Activated CD8-positive, alpha-beta T cell treated with anti-CD3 and anti-CD28 coated beads, Interleukin-2, amount 10 ng/mL, durations not matched to agents 7 days and 5 days (primary cell): Measurements from ENCODE around the gene SDHB. TPM values are rescaled to one million over a fixed set of nuclear protein-coding genes. Genes with fewer than 3 reads are reported as not detected.
A peak's percentile ranks its signal among the peaks of the same experiment; 100 is the strongest.
"Not testable (repeated sequence)": the region's sequence is repeated elsewhere in the genome, so short reads cannot be mapped to it uniquely, and the experiment has no call there.

ENCODE experiments used
- ATAC-seq: fragments of 150-1000 bp; cut with Tn5 transposase; one replicate; pipeline ENCODE4 v1.10.0; 2021; ENCODE audit warnings: moderate library complexity
- CTCF ChIA-PET: fragments of 350-600 bp; sonication (Branson Sonifier 250); formaldehyde crosslinking; loops from one replicate; lab custom pipeline; 2021; ENCODE audit warnings: antibody characterized with exemption; lab: Charles Lee
- POLR2A ChIA-PET: fragments of 350-600 bp; sonication (Branson Sonifier 250); formaldehyde crosslinking; loops from one replicate; lab custom pipeline; 2021; ENCODE audit warnings: antibody characterized with exemption; lab: Charles Lee
- DNase-seq: peaks from one replicate; pipeline ENCODE4 v3.0.0-alpha.2; 2020
- H3K27ac Mint-ChIP-seq: one replicate; pipeline ENCODE4 v1.8.0; 2021; ENCODE audit warnings: mild to moderate bottlenecking, mixed read lengths
- H3K27me3 Mint-ChIP-seq: one replicate; pipeline ENCODE4 v1.8.0; 2021; ENCODE audit warnings: low read depth, mixed read lengths
- H3K36me3 Mint-ChIP-seq: one replicate; pipeline ENCODE4 v1.8.0; 2021; ENCODE audit warnings: low read depth, mixed read lengths
- H3K4me1 Mint-ChIP-seq: one replicate; pipeline ENCODE4 v1.8.0; 2021; ENCODE audit warnings: low read depth, mixed read lengths
- H3K4me3 Mint-ChIP-seq: one replicate; pipeline ENCODE4 v1.8.0; 2021; ENCODE audit warnings: mild to moderate bottlenecking, mixed read lengths
- H3K9me3 Mint-ChIP-seq: one replicate; pipeline ENCODE4 v1.8.0; 2022; ENCODE audit warnings: mixed read lengths; ENCODE audit not compliant: insufficient read depth
- total RNA-seq, 2 experiments: library from RNA; stranded (reverse); gene quantifications; one replicate each; pipeline ENCODE4 v1.2.3, GENCODE V29; 2021

Gene SDHB
- total RNA-seq, 2 experiments from 2014 or later = 90.4 to 101 TPM

GRCh38 chr1:17070163-17070525, 16.3 kb upstream of the SDHB start:
- Mint-ChIP-seq H3K4me3 (no peak overlapping the region), H3K9me3 (no peaks in the 10 kb centered on the region), H3K27me3 (no peaks in the 10 kb centered on the region), H3K36me3 (no peaks in the 10 kb centered on the region), H3K4me1 (no peaks in the 10 kb centered on the region), H3K27ac (no peak overlapping the region)
- ChIA-PET CTCF (no interaction called here), POLR2A (no interaction called here)
- no peak for ATAC-seq
- DNase-seq = no peak

DNA sequence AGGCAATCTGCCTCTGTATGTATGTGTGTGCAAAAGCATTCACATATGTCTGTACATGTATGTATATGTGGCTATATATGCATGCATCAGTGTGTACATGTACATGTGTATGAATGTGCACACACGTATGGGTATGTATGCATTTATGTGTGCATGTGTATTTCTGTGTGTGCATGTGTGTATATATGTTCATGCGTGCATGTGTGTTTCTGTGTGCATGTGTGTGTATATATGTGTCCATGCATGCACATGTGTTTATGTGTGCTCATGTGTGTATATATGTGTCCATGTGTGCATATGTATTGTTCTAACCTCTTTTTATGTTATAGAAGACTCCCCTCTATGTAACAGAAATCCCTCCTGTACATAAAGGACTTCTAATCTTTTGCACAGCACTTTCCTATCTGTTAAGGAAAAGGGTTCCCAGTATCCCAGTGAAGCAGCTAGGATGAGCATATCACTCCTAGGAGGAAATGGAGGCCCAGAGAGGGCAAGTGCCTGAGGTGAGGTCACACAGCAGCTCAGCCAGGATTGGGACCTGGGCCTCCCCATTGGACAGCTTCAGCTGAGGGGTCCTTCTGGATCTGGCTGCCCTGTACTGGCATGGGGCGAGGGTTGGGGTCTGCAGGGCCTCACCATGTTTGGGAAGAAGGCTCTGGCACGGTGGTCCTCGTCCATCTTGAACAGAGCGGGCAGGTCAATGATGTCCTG, 15.8 kb upstream of the SDHB start:
- ATAC-seq (no peak), DNase-seq (no peak)
- H3K27ac Mint-ChIP-seq = no peak overlapping the region
- ChIA-PET CTCF (no interaction called here), POLR2A (no interaction called here)
- H3K27me3 Mint-ChIP-seq = no peaks in the 10 kb centered on the region
- no peak overlapping the region for H3K4me3 Mint-ChIP-seq
- no peaks in the 10 kb centered on the region for H3K4me1 Mint-ChIP-seq
- H3K36me3 Mint-ChIP-seq = no peaks in the 10 kb centered on the region
- no peaks in the 10 kb centered on the region for H3K9me3 Mint-ChIP-seq

GRCh38 chr1:17068789-17069188, 15.0 kb upstream of the SDHB start:
- Mint-ChIP-seq H3K4me1 (no peaks in the 10 kb centered on the region), H3K36me3 (no peaks in the 10 kb centered on the region), H3K27ac (no peak overlapping the region), H3K27me3 (no peaks in the 10 kb centered on the region), H3K9me3 (no peaks in the 10 kb centered on the region), H3K4me3 (no peak overlapping the region)
- DNase-seq = no peak
- ChIA-PET CTCF (no interaction called here), POLR2A (no interaction called here)
- ATAC-seq = no peak

DNA sequence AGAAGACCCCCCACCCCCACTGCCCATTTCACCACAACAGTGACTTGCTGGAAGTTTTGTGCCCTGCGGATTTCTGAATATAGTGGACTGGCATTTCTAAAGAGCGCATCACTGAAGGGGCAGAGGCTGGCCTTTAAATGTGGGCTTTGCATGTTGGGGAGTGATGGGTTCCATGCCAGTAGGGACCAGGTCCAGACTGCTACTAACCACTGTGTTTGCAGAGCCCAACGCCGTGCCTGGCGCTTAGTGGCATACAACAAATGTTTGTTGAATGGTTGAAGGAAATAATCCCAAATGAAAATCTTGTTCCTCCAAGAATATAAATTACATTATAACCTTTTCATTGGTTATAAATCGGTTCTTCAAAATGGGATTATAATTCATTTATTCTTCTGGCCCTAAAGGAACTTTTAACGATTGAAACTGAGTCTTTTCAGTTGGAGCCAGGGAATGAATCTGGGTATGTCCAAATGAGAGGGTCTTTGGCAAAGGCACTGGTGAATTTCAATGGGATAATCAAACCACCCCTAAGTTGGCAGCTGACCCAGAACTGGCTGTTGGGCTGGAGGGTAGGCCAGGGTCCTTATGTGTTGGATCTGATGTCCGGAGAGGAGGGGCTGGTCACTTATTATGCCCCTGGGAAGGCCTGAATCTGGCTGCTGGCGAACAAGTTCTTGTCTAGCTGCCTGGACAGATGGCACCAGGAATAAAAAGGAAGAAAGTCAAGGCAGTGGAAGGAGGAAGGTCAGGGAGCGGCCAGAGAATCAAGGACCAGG, 13.8 kb upstream of the SDHB start:
- ChIA-PET CTCF (interaction anchor here (0.6 kb wide), 1 partner anchor 53 kb away, joined by 3 read pairs; no protein-coding TSS in a partner anchor), POLR2A (no interaction called here)
- ATAC-seq = no peak
- Mint-ChIP-seq H3K9me3 (no peaks in the 10 kb centered on the region), H3K4me3 (no peak overlapping the region), H3K36me3 (no peaks in the 10 kb centered on the region), H3K27ac (no peak overlapping the region), H3K27me3 (no peaks in the 10 kb centered on the region), H3K4me1 (peaks cover 5% of the 10 kb centered on the region)
- DNase-seq = no peak

DNA sequence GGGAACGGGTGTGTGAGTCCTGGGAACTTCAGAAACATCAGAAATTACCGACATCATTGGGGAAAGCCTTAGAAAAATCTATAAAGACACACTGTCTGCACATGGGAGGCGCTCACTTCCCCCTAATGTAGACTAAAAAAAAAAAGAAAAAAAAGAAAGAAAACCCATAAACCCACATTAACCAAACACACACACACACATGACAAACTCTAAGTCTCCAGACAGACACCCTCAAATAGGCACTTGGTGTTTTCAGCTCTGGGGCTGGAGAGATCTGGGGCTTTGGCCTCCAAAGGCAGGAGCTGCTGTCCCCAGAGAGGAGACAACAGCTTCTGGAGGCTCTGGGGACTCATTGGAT, 13.2 kb upstream of the SDHB start:
- Mint-ChIP-seq H3K4me1 (peaks cover 10% of the 10 kb centered on the region), H3K4me3 (no peak overlapping the region), H3K27ac (no peak overlapping the region), H3K36me3 (no peaks in the 10 kb centered on the region), H3K27me3 (no peaks in the 10 kb centered on the region), H3K9me3 (no peaks in the 10 kb centered on the region)
- ChIA-PET POLR2A (no interaction called here), CTCF (interaction anchor here (0.6 to 2.0 kb wide), 2 partner anchors 8 to 54 kb away, joined by 3 to 8 read pairs; no protein-coding TSS in a partner anchor)
- ATAC-seq (no peak), DNase-seq (no peak)

DNA sequence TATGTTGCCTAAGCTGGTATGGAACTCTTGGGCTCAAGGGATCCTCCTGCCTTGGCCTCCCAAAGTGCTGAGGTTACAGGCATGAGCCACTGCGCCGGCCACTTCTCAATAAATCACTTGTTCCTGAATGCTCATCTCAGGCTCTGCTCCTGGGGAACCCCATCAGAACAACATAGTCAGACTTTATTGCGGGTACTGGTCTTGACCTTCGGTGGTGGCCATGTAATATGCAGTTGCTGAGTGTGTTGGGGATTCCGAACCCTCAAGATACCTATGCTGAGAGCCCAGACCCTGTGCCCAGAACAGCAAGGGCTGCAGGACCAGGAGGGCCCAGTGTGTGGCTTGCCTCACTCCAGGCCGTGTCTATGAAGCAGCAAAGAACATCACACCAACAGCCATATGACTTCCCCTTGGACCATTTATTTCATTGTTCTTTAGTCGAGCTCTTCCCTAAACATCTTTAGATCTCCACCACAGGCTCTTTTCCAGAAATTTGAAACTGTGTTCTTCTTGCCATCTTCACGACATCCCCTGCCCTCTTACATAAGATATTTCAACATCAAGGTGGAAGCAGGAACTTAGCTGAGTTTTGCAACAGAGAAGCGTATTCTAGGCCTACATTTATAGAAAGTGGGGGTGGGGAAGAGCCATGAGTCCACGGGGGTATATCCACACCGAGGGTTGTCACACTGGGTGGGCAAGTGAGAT, 12.7 kb upstream of the SDHB start:
- ATAC-seq = no peak
- POLR2A ChIA-PET = no interaction called here
- H3K36me3 Mint-ChIP-seq = no peaks in the 10 kb centered on the region
- no peak for DNase-seq
- H3K9me3 Mint-ChIP-seq = no peaks in the 10 kb centered on the region
- no peak overlapping the region for H3K4me3 Mint-ChIP-seq
- no peak overlapping the region for H3K27ac Mint-ChIP-seq
- H3K27me3 Mint-ChIP-seq = peaks cover 5% of the 10 kb centered on the region
- peaks cover 10% of the 10 kb centered on the region for H3K4me1 Mint-ChIP-seq
- CTCF ChIA-PET = interaction anchor here (1.0 to 2.0 kb wide), 2 partner anchors 9 to 171 kb away, joined by 3 to 8 read pairs; no protein-coding TSS in a partner anchor

- no peak overlapping the region for H3K4me3 Mint-ChIP-seq
- peaks cover 10% of the 10 kb centered on the region for H3K4me1 Mint-ChIP-seq
- ChIA-PET POLR2A (no interaction called here), CTCF (interaction anchor here (1.0 to 2.0 kb wide), 2 partner anchors 10 to 172 kb away, joined by 3 to 8 read pairs; no protein-coding TSS in a partner anchor)
- H3K27ac Mint-ChIP-seq = no peak overlapping the region
- DNase-seq (no peak), ATAC-seq (no peak)
- no peaks in the 10 kb centered on the region for H3K9me3 Mint-ChIP-seq
- H3K27me3 Mint-ChIP-seq = peaks cover 5% of the 10 kb centered on the region
- no peaks in the 10 kb centered on the region for H3K36me3 Mint-ChIP-seq
Measured at GRCh38 chr1:17065666-17066065, 11.8 kb upstream of the SDHB start.

DNA sequence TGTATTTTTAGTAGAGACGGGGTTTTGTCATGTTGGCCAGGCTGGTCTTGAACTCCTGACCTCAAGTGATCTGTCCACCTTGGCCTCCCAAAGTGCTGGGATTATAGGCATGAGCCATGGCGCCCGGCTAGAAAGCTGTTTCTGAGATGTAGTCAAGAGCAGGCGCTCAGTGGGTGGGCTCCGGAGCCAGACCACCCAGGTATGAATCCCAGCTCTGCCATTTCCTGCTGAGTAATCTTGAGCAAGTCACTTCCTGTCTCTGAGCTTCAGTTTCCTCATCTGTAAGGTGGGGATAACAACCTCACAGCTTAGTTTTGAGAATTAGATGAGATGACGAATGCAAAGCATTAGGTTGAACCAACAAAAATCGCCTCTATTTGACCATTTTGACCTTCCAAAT, 8.9 kb upstream of the SDHB start:
- DNase-seq, H3K4me1 Mint-ChIP-seq, H3K36me3 Mint-ChIP-seq, H3K9me3 Mint-ChIP-seq, POLR2A ChIA-PET, H3K4me3 Mint-ChIP-seq, ATAC-seq: not testable (repeated sequence)
- peak overlapping the region; percentile 6 for H3K27ac Mint-ChIP-seq
- CTCF ChIA-PET = interaction anchor here (0.7 to 4.7 kb wide), 4 partner anchors 12 to 62 kb away, joined by 4 to 27 read pairs (median 5); no protein-coding TSS in a partner anchor
- peaks cover 12% of the 10 kb centered on the region for H3K27me3 Mint-ChIP-seq

- Mint-ChIP-seq H3K36me3 (no peaks in the 10 kb centered on the region), H3K4me1 (peaks cover 10% of the 10 kb centered on the region), H3K27me3 (peaks cover 12% of the 10 kb centered on the region), H3K4me3 (no peak overlapping the region), H3K9me3 (no peaks in the 10 kb centered on the region), H3K27ac (no peak overlapping the region)
- ChIA-PET CTCF (interaction anchor here (1.1 to 4.7 kb wide), 3 partner anchors 13 to 63 kb away, joined by 3 to 27 read pairs (median 6); no protein-coding TSS in a partner anchor), POLR2A (no interaction called here)
- DNase-seq (no peak), ATAC-seq (no peak)
Measured at GRCh38 chr1:17061892-17062291, 8.1 kb upstream of the SDHB start.

DNA sequence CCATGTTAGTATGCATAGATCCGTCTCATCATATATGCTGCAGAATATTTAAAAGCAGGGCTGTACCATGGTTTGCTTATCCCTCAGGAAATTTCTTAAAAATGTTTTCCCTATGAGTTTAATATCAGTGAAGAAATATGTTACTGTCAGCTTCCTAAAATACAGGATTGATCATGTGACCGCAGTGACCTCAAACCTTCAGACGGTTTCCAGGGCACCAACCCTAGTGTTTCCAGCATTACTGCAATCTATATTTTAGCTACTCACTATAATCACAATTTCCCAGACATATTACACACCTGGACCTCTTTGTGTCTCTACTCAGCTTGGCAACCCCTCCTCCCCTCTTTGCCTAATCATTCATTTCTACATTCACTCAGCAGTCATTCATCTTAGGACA, 7.7 kb upstream of the SDHB start:
- ATAC-seq (no peak), DNase-seq (no peak)
- Mint-ChIP-seq H3K36me3 (no peaks in the 10 kb centered on the region), H3K27ac (no peak overlapping the region), H3K9me3 (no peaks in the 10 kb centered on the region), H3K27me3 (peaks cover 12% of the 10 kb centered on the region), H3K4me1 (peaks cover 10% of the 10 kb centered on the region), H3K4me3 (no peak overlapping the region)
- ChIA-PET POLR2A (no interaction called here), CTCF (interaction anchor here (1.1 to 4.7 kb wide), 3 partner anchors 14 to 64 kb away, joined by 3 to 27 read pairs (median 6); no protein-coding TSS in a partner anchor)

DNA sequence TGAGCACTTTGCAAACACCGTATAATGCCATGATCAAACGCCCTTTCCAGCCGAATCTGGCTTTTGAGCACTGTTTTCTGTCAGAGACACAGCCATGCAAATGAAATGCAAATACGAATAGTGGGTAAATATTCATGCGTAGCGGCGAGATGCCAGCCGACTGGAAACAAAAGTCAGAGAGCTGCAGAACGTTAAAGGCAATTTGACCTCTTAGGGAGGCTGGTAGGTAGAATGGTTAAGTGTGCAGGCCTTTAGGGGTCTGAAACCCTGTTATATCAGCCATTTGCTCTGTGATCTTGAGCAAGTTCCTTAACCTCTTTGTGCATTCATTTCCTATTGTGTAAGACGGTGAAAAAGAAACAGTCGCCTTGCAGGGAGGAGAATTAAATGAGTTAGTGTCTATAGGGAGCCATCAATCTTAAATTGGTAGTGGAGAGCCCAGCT, 6.5 kb upstream of the SDHB start:
- peaks cover 12% of the 10 kb centered on the region for H3K27me3 Mint-ChIP-seq
- no peak overlapping the region for H3K27ac Mint-ChIP-seq
- ATAC-seq = no peak
- POLR2A ChIA-PET = no interaction called here
- CTCF ChIA-PET = interaction anchor here (4.7 kb wide), 1 partner anchor 15 kb away, joined by 27 read pairs; no protein-coding TSS in a partner anchor
- no peaks in the 10 kb centered on the region for H3K9me3 Mint-ChIP-seq
- no peaks in the 10 kb centered on the region for H3K36me3 Mint-ChIP-seq
- no peak for DNase-seq
- peaks cover 10% of the 10 kb centered on the region for H3K4me1 Mint-ChIP-seq
- H3K4me3 Mint-ChIP-seq = no peak overlapping the region
